GM19395 (cell line): ENCODE data around the gene ZNF418.
"Not testable (repeated sequence)": the region's sequence is repeated elsewhere in the genome, so short reads cannot be mapped to it uniquely, and the experiment has no call there.

Experiments used
- ATAC-seq: cut with Tn5 transposase; IDR thresholded peaks from one replicate; pipeline ENCODE4 v1.9.1; 2021; ENCODE audit warnings: mild to moderate bottlenecking, moderate library complexity; ENCODE audit not compliant: unreplicated experiment

The ZNF418 gene

GRCh38 chr19:57890706-57891105, 44.5 kb downstream of the ZNF418 start:
- ATAC-seq = not testable (repeated sequence)

- ATAC-seq = peak; percentile 85
Observed at GRCh38 chr19:57888560-57889231, 46.5 kb downstream of the ZNF418 start, which contains the start of gene ZNF814. ZNF814 (minus strand) TSS chr19:57889037; CDS start chr19:57888802, 235 bp downstream.

DNA sequence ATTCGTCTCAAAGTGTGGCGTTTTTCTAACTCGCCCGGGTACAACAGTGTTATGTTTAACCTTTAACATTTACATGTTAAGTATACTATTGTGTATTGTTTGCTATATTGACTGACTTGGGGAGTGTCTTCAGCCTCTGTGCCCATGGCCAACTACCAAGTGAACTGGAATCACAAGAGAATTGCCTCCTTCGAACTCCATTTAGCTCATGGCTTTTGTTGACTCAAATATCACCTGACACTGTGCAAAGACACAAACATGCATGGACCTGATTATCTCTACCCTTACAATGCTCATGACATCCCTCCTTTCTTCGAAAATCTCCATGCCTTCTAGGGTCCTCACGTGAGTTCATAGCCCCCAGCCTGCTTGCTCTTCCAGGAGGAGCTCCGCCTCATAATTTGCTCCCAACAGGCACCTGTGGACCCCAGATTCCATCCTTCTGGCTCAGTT, 47.1 kb downstream of the ZNF418 start:
- ATAC-seq = no peak

GRCh38 chr19:57887195-57887941, 47.8 kb downstream of the ZNF418 start:
- no peak for ATAC-seq

DNA sequence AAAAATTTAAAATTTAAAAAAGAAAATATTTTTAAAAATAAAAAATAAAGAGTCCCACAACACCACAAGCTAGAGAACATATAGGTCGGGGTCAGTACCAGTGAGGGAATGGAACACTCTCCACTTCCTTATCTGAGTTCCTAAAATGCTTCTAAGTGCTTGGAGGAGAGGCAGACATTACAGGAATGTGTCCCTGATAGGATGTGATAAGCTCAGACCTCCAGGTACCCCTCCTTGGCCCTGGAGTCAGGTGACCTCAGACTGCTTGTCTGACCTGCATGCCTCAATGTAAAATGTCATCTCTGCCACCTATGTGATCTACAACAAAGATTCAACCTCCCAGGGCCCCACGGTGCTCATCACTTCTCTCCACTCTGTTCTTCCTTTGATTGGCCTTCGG, 49.2 kb downstream of the ZNF418 start:
- no peak for ATAC-seq

GRCh38 chr19:57873883-57874799, 61.1 kb downstream of the ZNF418 start:
- ATAC-seq = not testable (repeated sequence)

DNA sequence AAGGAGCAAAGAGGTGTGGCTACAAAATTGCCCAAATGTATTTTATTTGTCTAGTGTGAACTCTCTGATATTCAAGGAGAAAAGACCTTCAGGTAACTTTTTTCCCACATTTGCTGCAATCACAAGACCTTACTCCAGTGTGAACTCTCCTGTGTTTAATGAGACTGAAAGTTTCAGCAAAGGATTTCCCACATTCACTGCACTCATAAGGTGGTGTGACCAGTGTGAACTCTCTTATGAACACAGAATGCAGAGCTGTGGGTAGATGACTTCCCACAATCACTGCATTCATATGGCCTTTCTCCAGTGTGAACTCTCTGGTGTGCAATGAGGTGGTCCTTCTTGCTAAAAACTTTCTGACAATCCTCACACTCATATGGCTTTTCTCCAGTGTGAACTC, 62.8 kb downstream of the ZNF418 start:
- ATAC-seq = no peak
